Gastroesophageal sphincter (tissue), 3 donors: ENCODE data around the gene HSCB.

Experiments used
- POLR2A ChIP-seq, 2 donors: fragments of 450-650 bp; IDR thresholded peaks; one replicate each; pipeline ENCODE4 v1.6.1; 2017; ENCODE audit warnings: antibody characterized with exemption in 2 of 2, mild to moderate bottlenecking in 2 of 2, moderate library complexity in 1 of 2
- POLR2AphosphoS5 ChIP-seq: sonication (generic); formaldehyde crosslinking; IDR thresholded peaks from one replicate; pipeline ENCODE4 v1.6.1; 2017; ENCODE audit warnings: antibody characterized with exemption
- TF ChIP-seq, protein P1 (sequence below), 4 experiments: fragments of 200-600 bp in 2 of 4; fragments of 450-650 bp in 2 of 4; sonication (generic) in 1 of 4; IDR thresholded peaks; one replicate each; pipeline ENCODE4 v1.5.1; 2017 to 2019; ENCODE audit warnings: antibody characterized with exemption in 4 of 4, mild to moderate bottlenecking in 2 of 4, moderate library complexity in 2 of 4

DNA sequence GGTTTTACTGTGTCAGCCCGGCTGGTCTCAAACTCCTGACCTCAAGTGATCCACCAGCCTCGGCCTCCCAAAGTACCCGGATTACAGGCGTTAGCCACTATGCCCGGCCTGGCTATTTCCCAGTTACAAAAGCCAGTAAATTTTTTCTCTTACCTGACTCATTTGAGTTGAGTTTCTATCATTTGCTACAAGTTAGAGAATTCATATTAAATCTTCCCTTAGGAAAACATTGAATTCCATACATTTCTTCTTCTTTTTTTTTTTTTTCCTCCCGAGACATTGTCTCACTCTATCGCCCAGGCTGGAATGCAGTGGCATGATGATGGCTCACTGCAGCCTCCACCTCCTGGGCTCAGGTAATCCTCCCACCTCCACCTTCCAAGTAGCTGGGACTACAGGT is 26.2 kb upstream of the HSCB start:
- TF ChIP-seq, protein P1, sequence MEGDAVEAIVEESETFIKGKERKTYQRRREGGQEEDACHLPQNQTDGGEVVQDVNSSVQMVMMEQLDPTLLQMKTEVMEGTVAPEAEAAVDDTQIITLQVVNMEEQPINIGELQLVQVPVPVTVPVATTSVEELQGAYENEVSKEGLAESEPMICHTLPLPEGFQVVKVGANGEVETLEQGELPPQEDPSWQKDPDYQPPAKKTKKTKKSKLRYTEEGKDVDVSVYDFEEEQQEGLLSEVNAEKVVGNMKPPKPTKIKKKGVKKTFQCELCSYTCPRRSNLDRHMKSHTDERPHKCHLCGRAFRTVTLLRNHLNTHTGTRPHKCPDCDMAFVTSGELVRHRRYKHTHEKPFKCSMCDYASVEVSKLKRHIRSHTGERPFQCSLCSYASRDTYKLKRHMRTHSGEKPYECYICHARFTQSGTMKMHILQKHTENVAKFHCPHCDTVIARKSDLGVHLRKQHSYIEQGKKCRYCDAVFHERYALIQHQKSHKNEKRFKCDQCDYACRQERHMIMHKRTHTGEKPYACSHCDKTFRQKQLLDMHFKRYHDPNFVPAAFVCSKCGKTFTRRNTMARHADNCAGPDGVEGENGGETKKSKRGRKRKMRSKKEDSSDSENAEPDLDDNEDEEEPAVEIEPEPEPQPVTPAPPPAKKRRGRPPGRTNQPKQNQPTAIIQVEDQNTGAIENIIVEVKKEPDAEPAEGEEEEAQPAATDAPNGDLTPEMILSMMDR (IDR thresholded peaks at IDR 0.05) = no peak
- TF ChIP-seq POLR2AphosphoS5 (no peak), POLR2A (IDR thresholded peaks at IDR 0.05) (no peak)
